Forelimb muscle (tissue), 1 donor: ENCODE results near the gene TNS3. TPM values are rescaled to one million over a fixed set of nuclear protein-coding genes. Genes with fewer than 3 reads are reported as not detected.

Source experiments
- DNase-seq: peaks from one replicate; pipeline ENCODE4 v3.0.0-alpha.2; 2013; ENCODE audit warnings: low read depth
- polyA plus RNA-seq: library from polyadenylated mRNA; unstranded; fragments of 120-200 nt; gene quantifications from one replicate; pipeline ENCODE4 v1.2.1, GENCODE V29; 2013; ENCODE audit not compliant: insufficient read length

The TNS3 gene
- polyA plus RNA-seq, 1 donor, result 21.3 TPM

- no peak for DNase-seq
These were observed 16.2 kb downstream of the TNS3 start for GRCh38 chr7:47565640-47566250.

- no peak for DNase-seq
These were observed 18.4 kb downstream of the TNS3 start for GRCh38 chr7:47563521-47563920.

- DNase-seq, result no peak
These were observed 20.0 kb downstream of the TNS3 start for GRCh38 chr7:47561715-47562446.

GRCh38 chr7:47559306-47560220, 22.3 kb downstream of the TNS3 start:
- no peak for DNase-seq

GRCh38 chr7:47557694-47558670, 23.9 kb downstream of the TNS3 start:
- DNase-seq, result no peak

- no peak for DNase-seq
These were observed 24.6 kb downstream of the TNS3 start for GRCh38 chr7:47557317-47557693.

- no peak for DNase-seq
These were observed 25.3 kb downstream of the TNS3 start for GRCh38 chr7:47556511-47557180.

GRCh38 chr7:47553309-47553708, 28.6 kb downstream of the TNS3 start:
- DNase-seq, result no peak

- no peak for DNase-seq
These were observed 29.3 kb downstream of the TNS3 start for GRCh38 chr7:47552621-47553020.

GRCh38 chr7:47551668-47552440, 30.1 kb downstream of the TNS3 start:
- peak; percentile 82 for DNase-seq

- no peak for DNase-seq
These were observed 31.0 kb downstream of the TNS3 start for GRCh38 chr7:47550788-47551470.

- no peak for DNase-seq
These were observed 32.0 kb downstream of the TNS3 start for GRCh38 chr7:47549916-47550315.

- DNase-seq, result no peak
These were observed 32.5 kb downstream of the TNS3 start for GRCh38 chr7:47549397-47549796.

- DNase-seq, result no peak
These were observed 33.4 kb downstream of the TNS3 start for GRCh38 chr7:47548546-47548945.

GRCh38 chr7:47546733-47547494, 35.0 kb downstream of the TNS3 start:
- DNase-seq, result no peak

- DNase-seq, result no peak
These were observed 35.7 kb downstream of the TNS3 start for GRCh38 chr7:47546171-47546570.

- no peak for DNase-seq
These were observed 37.5 kb downstream of the TNS3 start for GRCh38 chr7:47544416-47544815.

- no peak for DNase-seq
These were observed 38.2 kb downstream of the TNS3 start for GRCh38 chr7:47543714-47544113.

- no peak for DNase-seq
These were observed 38.9 kb downstream of the TNS3 start for GRCh38 chr7:47543056-47543455.
